DMS53 (cell line): Measurements from ENCODE around the gene KCNMB1.

ENCODE experiments used
- DNase-seq: peaks from one replicate; lab custom pipeline; 2025; lab: John Stamatoyannopoulos, UW

Gene KCNMB1

DNA sequence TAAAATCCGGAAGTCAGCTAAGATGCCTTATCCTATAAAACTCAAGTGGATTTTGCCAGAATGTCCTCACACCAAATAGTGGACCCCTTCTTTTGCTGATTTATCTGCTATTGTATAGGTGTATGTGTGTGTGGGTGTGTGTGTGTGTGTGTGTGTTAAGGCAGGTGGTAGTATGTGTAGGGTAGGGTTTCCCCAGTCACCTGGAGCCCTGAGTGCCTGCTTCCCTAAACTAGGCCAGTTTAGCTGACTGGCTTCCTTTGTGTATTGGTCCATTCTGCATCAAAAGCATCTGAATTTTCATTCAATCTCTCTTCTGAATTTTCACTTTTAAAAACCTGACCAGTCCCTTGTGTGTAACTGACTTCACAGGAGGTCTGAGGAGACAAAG, 49.4 kb downstream of the KCNMB1 start:
- DNase-seq: no peak

DNA sequence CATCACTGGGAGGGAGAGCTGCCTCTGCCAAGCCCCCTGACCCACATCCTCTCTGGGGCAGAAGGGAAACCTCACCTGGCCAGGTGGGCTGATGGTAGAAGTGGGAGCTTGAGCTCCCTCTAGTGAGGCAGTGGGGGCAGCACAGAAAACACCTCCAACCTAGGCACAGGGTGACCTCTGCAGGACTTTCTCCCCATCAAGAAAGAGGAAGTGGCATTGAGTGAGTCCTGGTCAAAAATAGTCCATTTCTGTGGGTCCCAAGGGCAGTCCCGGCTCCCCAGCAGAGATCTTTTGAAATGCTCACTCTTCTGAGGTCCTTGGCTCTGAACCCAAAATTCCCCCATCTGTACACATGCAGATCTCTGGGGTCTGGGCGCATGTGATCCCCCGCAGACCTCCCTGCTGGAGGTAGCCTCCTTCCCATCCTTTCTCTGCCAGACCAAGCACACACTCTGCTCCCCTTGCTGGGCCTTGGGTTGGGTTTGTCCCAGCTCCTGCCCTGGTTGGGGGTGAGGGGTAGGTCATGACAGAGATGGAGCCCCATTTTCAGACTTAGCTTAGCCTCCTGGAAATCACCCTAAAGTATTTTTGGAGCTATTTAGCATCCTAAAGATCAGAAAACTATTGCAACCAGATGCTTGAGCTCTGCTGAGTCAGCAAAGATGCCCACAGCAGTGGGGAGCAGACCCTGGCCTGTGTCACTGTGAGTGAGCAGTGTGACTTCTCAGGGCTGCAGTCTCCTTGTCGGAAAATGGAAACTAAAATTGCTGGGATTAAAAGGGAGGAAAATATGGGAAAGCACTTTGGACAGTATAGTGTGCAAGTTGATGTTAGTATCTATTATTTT, 50.0 kb downstream of the KCNMB1 start:
- DNase-seq: no peak

DNA sequence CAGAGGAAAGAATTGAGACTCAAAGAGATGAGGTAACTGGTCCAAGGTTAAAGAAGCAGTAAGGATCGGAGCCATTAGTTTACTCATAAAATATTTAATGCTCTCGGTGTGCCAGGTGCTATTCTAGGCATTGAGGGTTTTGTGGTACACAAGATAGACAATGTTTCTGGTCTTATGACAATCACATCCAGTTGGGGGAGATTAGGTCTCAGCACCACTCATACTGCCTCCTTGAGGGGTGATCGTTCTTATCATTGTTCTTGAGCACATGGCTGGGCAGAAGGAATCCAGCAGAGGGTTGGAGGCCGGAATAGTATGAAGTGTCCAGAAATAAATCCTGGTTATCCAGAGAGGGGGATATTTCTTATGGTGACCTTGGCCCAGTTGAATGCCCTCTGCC, 50.9 kb downstream of the KCNMB1 start:
- DNase-seq: no peak

DNA sequence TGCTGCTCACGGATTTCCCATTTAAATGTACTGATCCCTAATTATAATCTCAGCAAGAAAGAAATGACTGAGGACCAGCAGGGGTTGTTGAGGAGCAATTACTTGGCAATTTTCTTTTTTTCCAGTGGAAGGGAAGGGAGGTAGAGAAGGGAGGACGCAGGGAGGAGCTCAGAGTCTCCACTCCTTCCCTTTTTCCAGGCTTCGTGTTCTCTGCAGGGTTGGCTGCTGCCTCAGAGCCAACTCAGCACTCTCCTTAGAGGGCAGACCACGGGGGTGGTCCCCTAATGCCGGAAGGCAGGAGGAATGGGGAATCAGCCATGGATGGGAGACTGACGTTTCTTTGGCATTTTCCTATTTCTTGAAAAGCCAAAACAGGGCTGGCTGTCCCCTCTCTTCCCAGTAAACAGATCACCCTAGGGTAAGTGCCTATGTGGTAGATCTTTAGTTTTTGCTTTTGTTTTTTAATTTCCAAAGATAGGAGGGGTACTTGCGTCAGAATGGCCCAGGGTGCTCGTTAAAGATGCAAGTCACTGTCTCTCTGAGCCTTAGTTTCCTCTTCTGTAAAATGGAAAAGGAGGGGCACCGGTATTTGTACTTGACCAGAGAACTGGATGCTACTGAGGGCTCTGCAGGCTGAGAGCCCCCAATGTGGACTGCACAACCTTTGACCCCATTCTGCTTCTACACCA, 52.0 kb downstream of the KCNMB1 start:
- DNase-seq: no peak

DNA sequence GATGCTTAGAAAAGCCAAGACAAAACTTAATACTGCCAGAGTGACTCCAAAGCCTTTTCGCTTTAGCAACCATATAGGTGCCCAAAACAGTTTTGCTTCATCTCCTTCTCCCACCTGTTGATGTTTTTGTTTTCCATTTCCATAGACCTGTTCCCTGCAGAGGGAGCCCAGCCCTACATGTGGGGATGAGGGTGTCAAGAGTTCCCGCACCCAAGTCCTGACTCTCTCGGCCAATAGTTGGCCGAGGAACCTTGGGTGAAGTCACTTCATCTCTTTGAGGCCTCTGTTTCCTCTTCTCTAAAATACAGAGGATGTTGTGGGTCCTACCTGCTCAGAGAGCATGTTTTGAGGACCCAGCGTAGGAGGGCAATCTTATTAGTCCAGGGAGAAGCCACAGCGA, 53.1 kb downstream of the KCNMB1 start:
- DNase-seq: no peak

DNA sequence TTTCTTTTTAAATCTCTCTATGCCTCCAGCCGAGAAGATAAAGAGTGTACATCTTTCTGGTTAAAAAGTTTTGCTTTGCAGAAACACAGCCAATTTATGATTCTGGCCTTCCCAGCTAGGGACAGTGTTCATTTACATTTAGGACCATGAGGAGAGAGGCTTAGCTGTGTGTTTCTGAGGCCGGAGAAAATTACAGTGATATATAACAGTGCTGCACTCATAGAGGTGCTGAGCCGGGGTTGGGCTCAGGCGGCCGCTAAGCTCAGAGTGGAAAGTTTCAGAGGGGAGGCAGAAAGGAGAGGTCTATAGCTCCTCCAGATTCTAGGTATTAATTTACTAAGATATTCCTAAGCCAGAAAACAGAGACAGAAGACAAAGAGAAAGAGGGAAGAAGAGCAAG, 54.5 kb downstream of the KCNMB1 start:
- DNase-seq: no peak

DNA sequence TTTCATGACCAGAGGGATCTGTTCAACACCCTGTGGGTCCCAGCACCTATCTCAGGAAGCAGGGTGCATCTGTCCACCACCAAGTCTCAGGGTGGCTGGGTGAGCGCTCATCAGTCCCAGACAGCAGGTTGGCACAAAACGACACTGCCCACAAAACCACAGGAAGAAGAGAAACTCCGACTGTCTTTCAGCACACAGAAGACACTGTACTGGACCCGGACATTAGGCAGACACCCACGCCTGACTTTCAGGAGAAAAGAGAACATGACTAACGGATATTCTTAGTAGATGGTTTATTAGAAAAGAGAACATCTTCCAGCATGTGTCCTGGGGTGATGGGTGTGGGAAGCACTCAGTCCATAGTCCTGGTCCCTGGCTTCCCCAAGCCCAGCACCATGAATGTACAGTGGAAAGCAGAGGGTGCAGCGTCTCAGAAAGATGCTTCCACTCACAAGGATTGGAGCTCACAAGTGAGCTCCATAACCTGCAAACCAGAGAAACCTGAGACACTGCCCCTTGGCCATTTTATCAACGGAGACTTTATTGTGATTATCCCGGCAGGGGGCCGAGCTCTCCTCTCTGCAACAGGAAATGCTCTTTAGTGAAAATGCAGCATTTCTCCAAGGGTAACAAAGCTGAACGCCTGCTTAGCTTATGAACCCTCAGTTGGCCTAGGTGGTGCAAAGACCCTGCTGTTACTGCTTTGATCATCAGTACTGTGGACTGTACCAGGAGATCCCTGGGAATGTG, 55.8 kb downstream of the KCNMB1 start:
- no peak for DNase-seq

DNA sequence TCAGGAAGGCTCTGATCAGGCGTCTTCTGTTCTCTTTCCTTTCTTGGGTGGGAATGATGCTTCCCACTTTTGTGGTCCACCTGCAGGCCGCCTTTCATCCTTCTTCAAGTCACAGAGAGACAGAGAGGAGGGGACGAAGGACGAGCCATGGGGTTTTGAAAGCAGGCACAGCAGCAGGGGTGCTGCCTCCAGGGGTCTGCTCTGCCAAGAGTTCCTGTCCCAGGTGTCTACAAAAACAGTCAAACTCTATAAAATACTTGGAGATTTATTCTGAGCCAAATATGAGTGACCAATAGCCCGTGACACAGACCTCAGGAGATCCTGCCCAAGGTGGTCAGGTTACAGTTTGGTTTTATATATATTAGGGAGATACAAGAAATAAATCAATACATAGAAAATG, 57.1 kb downstream of the KCNMB1 start:
- DNase-seq: no peak

DNA sequence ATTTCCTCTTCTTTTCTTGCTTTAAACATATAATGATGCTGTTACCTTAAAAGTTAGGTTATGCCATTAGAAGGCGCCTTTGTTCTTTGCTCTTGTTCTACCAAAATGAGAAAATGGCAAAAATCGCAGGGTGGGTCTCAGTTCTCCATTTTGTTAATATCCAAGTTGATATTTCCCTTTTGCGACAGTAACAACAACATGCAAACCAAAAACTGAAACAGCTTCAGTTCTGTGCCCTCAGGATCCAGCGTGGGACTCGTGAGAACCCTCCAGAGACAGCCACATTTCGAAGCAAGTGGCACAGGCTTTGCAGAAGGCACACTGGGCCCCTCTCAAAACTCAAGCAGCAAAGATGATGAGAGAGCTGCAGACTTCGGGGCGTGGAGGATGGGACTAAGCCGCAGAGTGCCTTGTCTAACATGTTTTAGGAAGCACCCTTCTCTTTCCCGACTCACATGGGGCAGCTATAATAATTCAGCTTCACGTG, 58.6 kb downstream of the KCNMB1 start:
- no peak for DNase-seq

DNA sequence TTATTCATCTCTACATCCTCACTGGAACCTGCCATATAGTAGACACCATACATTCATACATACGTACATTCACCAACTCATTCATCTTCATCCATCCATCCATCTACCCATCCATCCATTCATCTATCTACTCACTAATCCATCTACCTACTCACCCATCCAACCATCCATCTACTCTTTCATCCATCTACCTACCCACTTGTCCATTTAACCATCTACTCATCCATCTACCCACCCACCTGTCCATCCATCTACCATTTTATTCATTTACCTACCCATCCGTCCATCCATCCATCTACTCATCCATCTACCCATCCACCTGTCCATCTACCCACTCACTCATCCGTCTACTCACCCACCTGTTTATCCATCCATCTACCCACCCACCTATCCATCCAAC, 59.6 kb downstream of the KCNMB1 start:
- no peak for DNase-seq

DNA sequence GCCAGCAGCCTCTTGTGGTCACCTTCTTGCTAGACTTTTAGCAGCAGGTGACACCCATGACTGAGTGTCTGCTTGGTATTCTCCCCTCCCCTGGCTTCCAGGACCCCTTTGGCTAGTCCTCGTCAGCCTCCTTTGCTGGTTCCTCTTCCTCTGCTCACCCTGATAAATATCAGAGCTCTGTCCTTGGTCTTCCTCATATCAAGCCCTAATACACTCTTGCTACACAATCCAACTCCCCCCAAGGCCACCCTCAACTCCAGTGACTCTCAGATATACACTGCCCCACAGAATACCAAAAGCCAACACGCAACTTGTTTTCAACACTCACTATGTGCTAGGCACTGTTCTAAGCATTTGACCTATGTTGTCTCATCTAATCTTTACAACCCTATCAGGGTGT, 61.3 kb downstream of the KCNMB1 start:
- no peak for DNase-seq

DNA sequence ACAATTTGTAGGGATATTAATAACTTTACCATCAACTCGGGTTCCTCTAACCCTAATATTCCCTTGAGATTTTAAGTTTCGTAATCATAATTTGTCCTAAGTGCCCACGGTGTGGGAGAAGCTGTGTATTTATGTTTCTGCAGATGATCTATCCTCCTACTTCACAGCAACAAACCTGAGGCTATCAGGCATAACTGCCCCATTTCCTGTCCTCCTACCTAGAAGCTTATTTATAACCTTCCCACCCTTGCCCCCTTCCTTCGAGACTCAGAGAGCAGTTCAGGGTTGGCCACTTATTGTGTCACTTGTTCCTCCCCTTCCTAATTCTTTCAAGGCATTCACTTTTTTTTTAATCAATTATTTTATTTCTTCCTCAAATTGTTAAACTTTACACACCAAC, 62.0 kb downstream of the KCNMB1 start:
- no peak for DNase-seq
